ENCODE data around the gene CSPG4.

- TF ChIP-seq POLR2AphosphoS5 (IDR thresholded peaks at IDR 0.05; ENCODE audit: borderline replicate concordance, low read depth, low read length) (no peak), EZH2 (IDR thresholded peaks at IDR 0.05) (no peak)
Observed at GRCh38 chr15:75674366-75674765, 38.3 kb downstream of the CSPG4 start.
